A549 (cell line): Measurements from ENCODE around the gene DOC2A. TPM values are rescaled to one million over a fixed set of nuclear protein-coding genes. Genes with fewer than 3 reads are reported as not detected.

Experiments used
- ATAC-seq, 2 experiments: fragments of 200-7000 bp in 1 of 2; fragments of >200 bp in 1 of 2; cut with Nextera tagmentation in 1 of 2; cut with Tn5 transposase in 1 of 2; 3 replicates each; pipeline versions ENCODE4 v1.8.0 to v1.9.1; 2018 to 2020; ENCODE audit warnings: mild to moderate bottlenecking in 1 of 2, moderate library complexity in 1 of 2
- CTCF ChIA-PET: fragments of 300-600 bp; sonication (Branson Sonifier 250); formaldehyde crosslinking; extraction: SDS; loops from one replicate; lab custom pipeline; 2021; ENCODE audit warnings: antibody characterized with exemption, inconsistent platforms; lab: Yijun Ruan, JAX
- POLR2A ChIA-PET: fragments of 350-600 bp; formaldehyde crosslinking; extraction: SDS; loops from one replicate; lab custom pipeline; 2021; ENCODE audit warnings: antibody characterized with exemption, inconsistent platforms; lab: Yijun Ruan, JAX
- DNase-seq, 2 experiments: peaks; one replicate each; pipeline versions ENCODE4 v3.0.0 to v3.0.0-alpha.2; 2011 to 2016; ENCODE audit warnings: low read depth in 1 of 2, low spot score in 1 of 2
- FAIRE-seq: peaks from 2 replicates; lab custom pipeline; 2011; peaks lifted over from hg19 to GRCh38; lab: Jason Lieb, UNC
- H3K27ac ChIP-seq, 2 experiments: fragments of >200 bp; sonication (Bioruptor Twin); formaldehyde crosslinking; 3 replicates each; pipeline ENCODE4 v1.5.1; 2016 to 2017
- H3K4me1 ChIP-seq: fragments of >200 bp; sonication (Bioruptor Twin); formaldehyde crosslinking; 3 replicates; pipeline ENCODE4 v1.6.1; 2016
- H3K4me2 ChIP-seq: fragments of >200 bp; sonication (Bioruptor Twin); formaldehyde crosslinking; 3 replicates; pipeline ENCODE4 v1.6.1; 2016
- H3K4me3 ChIP-seq: fragments of >200 bp; sonication (Bioruptor Twin); formaldehyde crosslinking; 3 replicates; pipeline ENCODE4 v1.5.1; 2016
- H3K9me3 ChIP-seq: fragments of >200 bp; sonication (Bioruptor Twin); formaldehyde crosslinking; 3 replicates; pipeline ENCODE4 v1.6.1; 2016
- CEBPB ChIP-seq, 2 experiments: fragments of >200 bp in 1 of 2; sonication (Bioruptor Twin) in 1 of 2; formaldehyde crosslinking in 1 of 2; IDR thresholded peaks; 2 replicates each; pipeline ENCODE4 v1.6.1; 2012 to 2016
- CHD2 ChIP-seq: fragments of 150-350 bp; IDR thresholded peaks from 2 replicates; pipeline ENCODE4 v1.6.1; 2014; ENCODE audit warnings: low read length; ENCODE audit not compliant: partially characterized antibody
- EHF ChIP-seq: fragments of 250-450 bp; sonication (Bioruptor Pico); IDR thresholded peaks from 2 replicates; pipeline ENCODE4 v1.5.0; 2020; ENCODE audit warnings: mild to moderate bottlenecking
- EP300 ChIP-seq, 2 experiments: fragments of >200 bp; sonication (Bioruptor Twin); formaldehyde crosslinking; IDR thresholded peaks; 2 replicates in 1 of 2; 3 replicates in 1 of 2; pipeline ENCODE4 v1.6.1; 2016 to 2017
- HOXA7 ChIP-seq: fragments of 250-450 bp; sonication (Bioruptor Pico); IDR thresholded peaks from 2 replicates; pipeline ENCODE4 v1.5.0; 2020; ENCODE audit warnings: mild to moderate bottlenecking, moderate library complexity
- HOXB13 ChIP-seq: fragments of 250-450 bp; sonication (Bioruptor Pico); IDR thresholded peaks from 2 replicates; pipeline ENCODE4 v1.5.0; 2020; ENCODE audit warnings: low read depth, mild to moderate bottlenecking, moderate library complexity
- HOXB5 ChIP-seq: fragments of 250-450 bp; sonication (Bioruptor Pico); IDR thresholded peaks from 2 replicates; pipeline ENCODE4 v1.5.0; 2020; ENCODE audit warnings: mild to moderate bottlenecking, moderate library complexity
- JUN ChIP-seq, 2 experiments: fragments of >200 bp; sonication (Bioruptor Twin); formaldehyde crosslinking; IDR thresholded peaks; 2 replicates in 1 of 2; 3 replicates in 1 of 2; pipeline ENCODE4 v1.6.1; 2016 to 2017
- MAFK ChIP-seq: fragments of 450-650 bp; IDR thresholded peaks from 2 replicates; pipeline ENCODE4 v1.6.1; 2014; ENCODE audit not compliant: partially characterized antibody
- MYC ChIP-seq: IDR thresholded peaks from 2 replicates; pipeline ENCODE4 v1.6.1; 2012; ENCODE audit warnings: mild to moderate bottlenecking, inconsistent platforms, low read length, improper control_type of control experiment, borderline replicate concordance
- NFE2L2 ChIP-seq: fragments of 150-350 bp; conservative IDR thresholded peaks from 2 replicates; pipeline ENCODE4 v1.6.1; 2014; ENCODE audit warnings: low read length
- POLR2AphosphoS2 ChIP-seq: conservative IDR thresholded peaks from 2 replicates; pipeline ENCODE4 v1.6.1; 2012; ENCODE audit warnings: low read length, improper control_type of control experiment, inconsistent platforms
- RFX5 ChIP-seq: fragments of 450-650 bp; IDR thresholded peaks from 2 replicates; pipeline ENCODE4 v1.7.1; 2014; ENCODE audit warnings: antibody characterized with exemption, mild to moderate bottlenecking, moderate library complexity
- RNF2 ChIP-seq: fragments of 200-600 bp; sonication (generic); IDR thresholded peaks from 2 replicates; pipeline ENCODE4 v1.6.1; 2016; ENCODE audit warnings: low read depth, mild to moderate bottlenecking, antibody characterized with exemption, moderate library complexity, borderline replicate concordance
- ZC3H11A ChIP-seq: fragments of 450-650 bp; IDR thresholded peaks from 2 replicates; pipeline ENCODE4 v1.6.1; 2014; ENCODE audit warnings: antibody characterized with exemption, mild to moderate bottlenecking
- ZSCAN20 ChIP-seq: fragments of 250-450 bp; sonication (Bioruptor Pico); IDR thresholded peaks from 2 replicates; pipeline ENCODE4 v1.8.0; 2022; ENCODE audit warnings: mild to moderate bottlenecking, moderate library complexity
- WGBS: methylation state at CpG from one replicate; pipeline ENCODE4 v1.1.6; 2017; ENCODE audit errors: missing lambda C conversion rate; 5-methylcytosine and 5-hydroxymethylcytosine counted together
- polyA plus RNA-seq, 4 experiments: library from polyadenylated mRNA; depleted of rRNA in 3 of 4; stranded (reverse); fragments of >200 nt; fragmentation: RNase III in 1 of 4; extraction: RNeasy Plus Mini Kit Qiagen cat#74134 plus additional on column Dnase treatment in 1 of 4; gene quantifications; 2 replicates in 3 of 4; 3 replicates in 1 of 4; pipeline ENCODE4 v1.2.3, GENCODE V29; 2011 to 2017
- TF ChIP-seq, protein P1 (sequence below): fragments of 250-450 bp; sonication (Bioruptor Pico); IDR thresholded peaks from 2 replicates; pipeline ENCODE4 v1.5.0; 2020; ENCODE audit warnings: low read depth, mild to moderate bottlenecking, moderate library complexity
- TF ChIP-seq, protein P2 (sequence below): fragments of 250-450 bp; sonication (Bioruptor Pico); IDR thresholded peaks from 2 replicates; pipeline ENCODE4 v1.5.0; 2021; ENCODE audit warnings: mild to moderate bottlenecking, moderate library complexity, borderline replicate concordance
- TF ChIP-seq, protein P3 (sequence below): IDR thresholded peaks from 2 replicates; pipeline ENCODE4 v1.6.1; 2012
- TF ChIP-seq, protein P4 (sequence below): IDR thresholded peaks from 2 replicates; pipeline ENCODE4 v1.6.1; 2012; ENCODE audit warnings: low read depth, borderline replicate concordance
- TF ChIP-seq, protein P5 (sequence below): fragments of 200-600 bp; sonication (generic); IDR thresholded peaks from 2 replicates; pipeline ENCODE4 v1.6.1; 2016; ENCODE audit warnings: antibody characterized with exemption, mild to moderate bottlenecking, moderate library complexity

Gene DOC2A
- polyA plus RNA-seq, 2 of the 4 experiments (the other 2 are of a cell fraction): 2.5 to 5.5 TPM

DNA sequence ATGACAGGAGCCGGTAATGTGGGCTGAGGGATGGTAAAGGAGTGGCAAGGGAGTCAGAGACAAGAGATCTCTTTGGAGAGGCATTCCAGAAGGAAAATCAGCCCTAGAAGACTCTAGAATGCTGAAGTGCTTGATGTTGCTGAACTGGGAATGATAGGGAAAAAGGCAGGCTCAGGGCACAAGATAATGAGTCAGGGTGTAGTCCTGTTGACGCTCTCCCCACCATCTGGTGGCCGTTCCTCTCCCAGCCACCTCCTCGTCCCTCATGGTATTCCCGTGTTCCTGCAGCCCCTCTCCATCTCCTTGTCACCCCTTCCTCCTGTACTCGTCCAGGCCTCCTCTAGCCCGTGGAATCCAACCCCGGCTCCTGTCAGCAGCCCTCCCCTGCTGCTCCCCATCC lies 43.6 kb upstream of the DOC2A start:
- peak overlapping the region; percentile 96 for H3K4me2 ChIP-seq
- peak overlapping the region in 1 of 2 experiments; percentile 88; a peak in 2 of 6 replicates for H3K27ac ChIP-seq
- ATAC-seq (peak in 1 of 2 experiments; percentile 3; a peak in 2 of 6 replicates), DNase-seq (no peak), FAIRE-seq (no peak)
- POLR2A ChIA-PET: interaction anchor here (1.3 to 4.6 kb wide), 2 partner anchors 10 to 12 kb away, joined by 3 to 51 read pairs; partner anchors contain the start of gene ALDOA
- 72% methylated on average over 8 of the region's 8 CpGs for WGBS
- TF ChIP-seq, protein P1, sequence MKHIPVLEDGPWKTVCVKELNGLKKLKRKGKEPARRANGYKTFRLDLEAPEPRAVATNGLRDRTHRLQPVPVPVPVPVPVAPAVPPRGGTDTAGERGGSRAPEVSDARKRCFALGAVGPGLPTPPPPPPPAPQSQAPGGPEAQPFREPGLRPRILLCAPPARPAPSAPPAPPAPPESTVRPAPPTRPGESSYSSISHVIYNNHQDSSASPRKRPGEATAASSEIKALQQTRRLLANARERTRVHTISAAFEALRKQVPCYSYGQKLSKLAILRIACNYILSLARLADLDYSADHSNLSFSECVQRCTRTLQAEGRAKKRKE (CRISPR knock-in tag): no peak
- TF ChIP-seq RNF2: no peak
- CTCF ChIA-PET: interaction anchor here (0.9 to 7.3 kb wide), 11 partner anchors 11 to 356 kb away, joined by 3 to 44 read pairs (median 5); partner anchors contain the start of genes ALDOA, PPP4C, TBX6 and TLCD3B
- peaks cover 22% of the 10 kb centered on the region for H3K4me1 ChIP-seq
- H3K9me3 ChIP-seq: no peaks in the 10 kb centered on the region
- no peak overlapping the region for H3K4me3 ChIP-seq

DNA sequence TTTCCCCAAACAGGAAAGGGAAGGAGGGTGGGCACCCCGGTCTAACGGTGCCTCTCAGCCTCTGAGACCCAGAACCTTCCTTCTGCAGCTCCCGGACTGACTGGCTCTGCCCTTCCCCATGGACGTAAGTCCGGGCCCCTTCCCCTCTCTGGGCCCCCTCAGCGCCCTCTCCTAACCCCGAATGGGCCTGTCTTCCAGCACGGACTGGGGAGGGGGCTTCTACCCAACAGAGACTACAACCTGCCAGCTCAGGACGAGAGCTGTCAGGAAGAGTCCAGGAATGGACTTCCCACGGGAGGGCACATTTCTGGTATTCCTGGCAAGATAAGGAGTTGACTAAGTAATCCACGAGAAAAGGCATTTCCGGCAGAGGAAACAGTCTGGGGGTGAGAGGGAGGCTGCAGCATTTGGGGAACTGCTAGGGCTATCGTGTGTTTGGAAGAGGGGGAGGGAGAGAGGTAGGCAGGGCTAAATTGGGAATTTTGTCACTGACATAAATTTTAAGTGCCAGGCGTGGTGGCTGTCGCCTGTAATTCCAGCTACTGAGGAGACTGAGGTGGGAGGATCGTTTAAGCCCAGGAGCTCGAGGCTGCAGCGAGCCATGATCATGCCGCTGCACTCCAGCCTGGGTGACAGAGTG lies 42.7 kb upstream of the DOC2A start:
- CTCF ChIA-PET: interaction anchor here (0.8 to 4.6 kb wide), 9 partner anchors 10 to 263 kb away, joined by 3 to 44 read pairs (median 3); partner anchors contain the start of genes ALDOA, KIF22 and TBX6
- Histone ChIP-seq H3K4me1 (peaks cover 22% of the 10 kb centered on the region), H3K4me2 (peak overlapping the region; percentile 96), H3K9me3 (no peaks in the 10 kb centered on the region), H3K27ac (peak overlapping the region; percentile 69 to 88), H3K4me3 (peak overlapping the region; percentile 81)
- FAIRE-seq (no peak), DNase-seq (no peak), ATAC-seq (peak; percentile 23 to 42; a peak in 5 of 6 replicates)
- WGBS: 11% methylated on average over 17 of the region's 19 CpGs
- TF ChIP-seq CEBPB (IDR thresholded peaks at IDR 0.05) (no peak), HOXA7 (CRISPR knock-in tag) (no peak), ZSCAN20 (no peak), JUN (IDR thresholded peaks at IDR 0.05) (no peak), MAFK (no peak), EP300 (IDR thresholded peaks at IDR 0.05) (no peak), RNF2 (no peak), MYC (no peak)
- TF ChIP-seq, protein P2, sequence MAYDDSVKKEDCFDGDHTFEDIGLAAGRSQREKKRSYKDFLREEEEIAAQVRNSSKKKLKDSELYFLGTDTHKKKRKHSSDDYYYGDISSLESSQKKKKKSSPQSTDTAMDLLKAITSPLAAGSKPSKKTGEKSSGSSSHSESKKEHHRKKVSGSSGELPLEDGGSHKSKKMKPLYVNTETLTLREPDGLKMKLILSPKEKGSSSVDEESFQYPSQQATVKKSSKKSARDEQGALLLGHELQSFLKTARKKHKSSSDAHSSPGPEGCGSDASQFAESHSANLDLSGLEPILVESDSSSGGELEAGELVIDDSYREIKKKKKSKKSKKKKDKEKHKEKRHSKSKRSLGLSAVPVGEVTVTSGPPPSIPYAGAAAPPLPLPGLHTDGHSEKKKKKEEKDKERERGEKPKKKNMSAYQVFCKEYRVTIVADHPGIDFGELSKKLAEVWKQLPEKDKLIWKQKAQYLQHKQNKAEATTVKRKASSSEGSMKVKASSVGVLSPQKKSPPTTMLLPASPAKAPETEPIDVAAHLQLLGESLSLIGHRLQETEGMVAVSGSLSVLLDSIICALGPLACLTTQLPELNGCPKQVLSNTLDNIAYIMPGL (CRISPR knock-in tag): no peak
- POLR2A ChIA-PET: interaction anchor here (1.0 to 4.6 kb wide), 2 partner anchors 13 to 39 kb away, joined by 3 to 51 read pairs; partner anchors contain the start of gene ALDOA

DNA sequence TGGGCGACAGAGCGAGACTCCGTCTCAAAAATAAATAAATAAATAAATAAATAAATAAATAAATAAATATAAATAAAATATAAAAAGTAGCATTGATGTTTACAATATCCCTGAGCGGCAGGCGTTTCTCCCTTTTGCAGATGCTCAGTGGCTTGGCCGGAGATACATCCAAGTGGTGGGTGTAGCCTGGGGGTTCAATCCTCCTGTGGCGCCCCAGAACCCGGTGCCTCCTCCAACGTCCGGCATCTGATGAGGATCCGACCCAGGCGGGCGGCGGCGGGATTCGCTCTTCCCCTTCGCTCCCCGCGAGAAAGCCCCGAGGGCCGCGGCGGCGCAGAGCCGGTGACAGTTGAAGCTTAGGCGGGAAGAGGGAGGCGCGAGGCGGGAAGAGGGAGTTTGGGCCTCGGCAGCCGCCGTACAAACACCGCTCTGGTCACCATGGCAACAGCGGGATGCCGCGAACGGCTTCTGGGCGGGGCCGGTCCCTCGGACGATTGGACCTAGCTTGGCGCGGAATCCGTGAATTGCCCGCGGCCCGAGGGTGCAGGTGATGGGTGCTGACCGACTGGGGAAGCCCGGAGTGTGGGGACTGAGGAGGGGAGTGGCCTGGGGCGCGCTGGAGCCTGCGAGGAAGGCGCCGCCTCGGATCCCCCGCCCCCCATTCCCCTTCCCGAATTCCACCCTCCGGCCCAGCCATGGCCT lies 42.0 kb upstream of the DOC2A start:
- CTCF ChIA-PET: interaction anchor here (0.8 to 4.6 kb wide), 6 partner anchors 9 to 262 kb away, joined by 3 to 44 read pairs (median 6); partner anchors contain the start of genes ALDOA, KIF22 and TBX6
- POLR2A ChIA-PET: interaction anchor here (1.0 to 4.6 kb wide), 2 partner anchors 13 to 39 kb away, joined by 3 to 51 read pairs; partner anchors contain the start of gene ALDOA
- Histone ChIP-seq H3K4me1 (peaks cover 22% of the 10 kb centered on the region), H3K27ac (peak overlapping the region; percentile 69 to 88), H3K4me3 (peak overlapping the region; percentile 81), H3K9me3 (no peaks in the 10 kb centered on the region), H3K4me2 (peak overlapping the region; percentile 96)
- peak; percentile 74 to 81 for ATAC-seq
- 5% methylated on average over 52 of the region's 58 CpGs for WGBS
- peak; percentile 94 for DNase-seq
- FAIRE-seq: no peak
- TF ChIP-seq CHD2 (peak; percentile 57), EHF (CRISPR knock-in tag) (peak; percentile 80; the same call in 1 of the 2 replicates), ZC3H11A (peak; percentile 64), RFX5 (peak; percentile 77), NFE2L2 (no peak), HOXB13 (CRISPR knock-in tag) (peak; percentile 85), POLR2AphosphoS2 (no peak), HOXB5 (CRISPR knock-in tag) (peak; percentile 66), HOXA7 (CRISPR knock-in tag) (no peak)
- TF ChIP-seq, protein P3, sequence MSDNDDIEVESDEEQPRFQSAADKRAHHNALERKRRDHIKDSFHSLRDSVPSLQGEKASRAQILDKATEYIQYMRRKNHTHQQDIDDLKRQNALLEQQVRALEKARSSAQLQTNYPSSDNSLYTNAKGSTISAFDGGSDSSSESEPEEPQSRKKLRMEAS: peak; percentile 100
- TF ChIP-seq, protein P4, sequence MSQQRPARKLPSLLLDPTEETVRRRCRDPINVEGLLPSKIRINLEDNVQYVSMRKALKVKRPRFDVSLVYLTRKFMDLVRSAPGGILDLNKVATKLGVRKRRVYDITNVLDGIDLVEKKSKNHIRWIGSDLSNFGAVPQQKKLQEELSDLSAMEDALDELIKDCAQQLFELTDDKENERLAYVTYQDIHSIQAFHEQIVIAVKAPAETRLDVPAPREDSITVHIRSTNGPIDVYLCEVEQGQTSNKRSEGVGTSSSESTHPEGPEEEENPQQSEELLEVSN: peak; percentile 100
- TF ChIP-seq, protein P5, sequence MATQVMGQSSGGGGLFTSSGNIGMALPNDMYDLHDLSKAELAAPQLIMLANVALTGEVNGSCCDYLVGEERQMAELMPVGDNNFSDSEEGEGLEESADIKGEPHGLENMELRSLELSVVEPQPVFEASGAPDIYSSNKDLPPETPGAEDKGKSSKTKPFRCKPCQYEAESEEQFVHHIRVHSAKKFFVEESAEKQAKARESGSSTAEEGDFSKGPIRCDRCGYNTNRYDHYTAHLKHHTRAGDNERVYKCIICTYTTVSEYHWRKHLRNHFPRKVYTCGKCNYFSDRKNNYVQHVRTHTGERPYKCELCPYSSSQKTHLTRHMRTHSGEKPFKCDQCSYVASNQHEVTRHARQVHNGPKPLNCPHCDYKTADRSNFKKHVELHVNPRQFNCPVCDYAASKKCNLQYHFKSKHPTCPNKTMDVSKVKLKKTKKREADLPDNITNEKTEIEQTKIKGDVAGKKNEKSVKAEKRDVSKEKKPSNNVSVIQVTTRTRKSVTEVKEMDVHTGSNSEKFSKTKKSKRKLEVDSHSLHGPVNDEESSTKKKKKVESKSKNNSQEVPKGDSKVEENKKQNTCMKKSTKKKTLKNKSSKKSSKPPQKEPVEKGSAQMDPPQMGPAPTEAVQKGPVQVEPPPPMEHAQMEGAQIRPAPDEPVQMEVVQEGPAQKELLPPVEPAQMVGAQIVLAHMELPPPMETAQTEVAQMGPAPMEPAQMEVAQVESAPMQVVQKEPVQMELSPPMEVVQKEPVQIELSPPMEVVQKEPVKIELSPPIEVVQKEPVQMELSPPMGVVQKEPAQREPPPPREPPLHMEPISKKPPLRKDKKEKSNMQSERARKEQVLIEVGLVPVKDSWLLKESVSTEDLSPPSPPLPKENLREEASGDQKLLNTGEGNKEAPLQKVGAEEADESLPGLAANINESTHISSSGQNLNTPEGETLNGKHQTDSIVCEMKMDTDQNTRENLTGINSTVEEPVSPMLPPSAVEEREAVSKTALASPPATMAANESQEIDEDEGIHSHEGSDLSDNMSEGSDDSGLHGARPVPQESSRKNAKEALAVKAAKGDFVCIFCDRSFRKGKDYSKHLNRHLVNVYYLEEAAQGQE: peak; percentile 40
- TF ChIP-seq, protein P1 (CRISPR knock-in tag): peak; percentile 66; the same call in 1 of the 2 replicates
